ENCODE measurements around the gene SLC26A3.
A peak's percentile ranks its signal among the peaks of the same experiment; 100 is the strongest.
"Not testable (repeated sequence)": the region's sequence is repeated elsewhere in the genome, so short reads cannot be mapped to it uniquely, and the experiment has no call there.

Gene SLC26A3

GRCh38 chr7:107803009-107803610, at the start of gene SLC26A3:
SLC26A3 (minus strand) TSS chr7:107803223; CDS start chr7:107794509, 8,714 bp downstream.
- peak in 1 of 2 experiments; percentile 47 for DNase-seq

GRCh38 chr7:107850643-107851042, 47.6 kb upstream of the SLC26A3 start:
- DNase-seq, result no peak

DNA sequence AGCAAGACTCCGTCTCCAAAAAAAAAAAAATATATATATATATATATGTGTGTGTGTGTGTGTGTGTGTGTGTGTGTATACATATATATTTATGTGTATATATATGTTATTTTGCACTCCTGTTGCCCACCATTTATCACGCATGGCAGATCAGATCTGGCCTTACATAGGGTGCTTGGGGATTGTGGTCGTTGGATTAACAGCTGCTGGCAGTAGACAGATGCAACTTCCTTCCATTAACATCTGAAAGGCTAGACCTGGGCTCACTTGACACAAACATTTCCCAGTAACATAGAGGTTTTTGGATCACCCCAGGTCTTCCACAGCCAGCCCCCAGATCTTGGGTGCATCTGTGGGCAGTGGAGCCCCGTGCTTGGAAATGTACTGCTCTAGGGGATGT, 47.2 kb upstream of the SLC26A3 start:
- no peak for DNase-seq

- DNase-seq, result not testable (repeated sequence)
These were observed 45.2 kb upstream of the SLC26A3 start for GRCh38 chr7:107848211-107848610.

GRCh38 chr7:107847836-107848175, 44.8 kb upstream of the SLC26A3 start:
- DNase-seq, result not testable (repeated sequence)

GRCh38 chr7:107847168-107847835, 44.3 kb upstream of the SLC26A3 start:
- DNase-seq, result peak in 1 of 2 experiments; percentile 46

DNA sequence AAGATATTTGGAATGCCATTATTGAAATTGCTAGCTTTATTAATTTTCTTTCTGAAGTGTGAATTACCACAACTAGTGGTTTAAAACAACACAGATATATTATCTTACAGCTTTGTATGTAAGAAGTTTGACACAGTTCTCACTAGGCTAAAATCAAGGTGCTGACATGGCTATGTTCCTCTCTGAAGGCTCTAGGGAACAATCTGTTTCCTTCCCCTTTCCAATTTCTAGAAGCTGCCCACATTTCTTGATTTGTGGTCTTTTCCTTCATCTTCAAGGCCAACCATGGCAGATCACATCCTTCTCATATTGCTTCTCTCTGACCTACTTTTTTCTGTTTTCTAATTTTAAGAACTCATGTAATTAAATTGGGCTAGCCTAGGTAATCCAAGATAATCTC, 43.3 kb upstream of the SLC26A3 start:
- DNase-seq, result peak in 1 of 2 experiments; percentile 35

GRCh38 chr7:107843184-107843583, 40.2 kb upstream of the SLC26A3 start:
- DNase-seq, result no peak

GRCh38 chr7:107842213-107842612, 39.2 kb upstream of the SLC26A3 start:
- no peak for DNase-seq

GRCh38 chr7:107838816-107839565, 36.0 kb upstream of the SLC26A3 start:
- no peak for DNase-seq

DNA sequence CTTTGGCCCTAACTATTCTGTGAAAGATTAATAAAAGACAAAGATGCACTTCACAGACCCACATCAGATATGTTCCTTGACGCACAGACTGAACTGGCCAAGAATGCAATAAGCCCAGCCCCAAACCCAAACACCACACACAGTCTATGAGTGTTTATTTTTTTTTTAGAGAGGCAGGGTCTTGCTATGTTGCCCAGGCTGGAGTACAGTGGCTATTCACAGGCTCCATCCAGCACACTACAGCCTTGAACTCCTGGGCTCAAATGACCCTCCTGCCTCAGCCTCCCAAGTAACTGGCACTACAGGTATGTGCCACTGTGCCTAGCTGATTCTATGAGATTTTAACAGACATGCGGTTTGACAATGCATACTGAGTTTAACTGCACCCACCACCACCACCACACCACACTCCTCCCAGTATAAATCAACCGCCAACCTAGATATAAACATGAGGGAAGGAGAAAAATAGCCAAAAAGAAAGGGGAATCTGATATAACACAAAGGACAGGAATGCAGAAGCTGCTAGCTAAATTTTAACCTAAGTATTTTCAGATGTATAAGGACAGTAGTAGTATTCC, 35.1 kb upstream of the SLC26A3 start:
- DNase-seq, result no peak

DNA sequence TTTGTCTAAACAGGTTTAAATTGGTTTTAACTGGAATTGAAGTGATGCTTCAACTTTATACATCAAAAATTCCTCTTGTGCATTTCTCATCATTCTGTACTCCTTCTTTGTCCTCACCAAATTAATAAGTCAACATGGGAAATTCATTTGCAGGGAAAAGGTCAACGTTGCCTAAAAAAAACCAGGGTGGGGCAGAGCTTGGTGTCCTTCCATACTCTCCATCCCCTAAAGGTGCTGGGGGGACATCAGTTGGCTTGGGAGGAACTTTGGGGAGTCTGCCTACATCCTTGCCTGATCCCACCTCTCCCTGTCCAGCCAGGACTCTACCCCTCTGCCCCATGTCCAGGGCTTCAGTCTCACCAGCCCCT, 34.1 kb upstream of the SLC26A3 start:
- DNase-seq, result no peak

DNA sequence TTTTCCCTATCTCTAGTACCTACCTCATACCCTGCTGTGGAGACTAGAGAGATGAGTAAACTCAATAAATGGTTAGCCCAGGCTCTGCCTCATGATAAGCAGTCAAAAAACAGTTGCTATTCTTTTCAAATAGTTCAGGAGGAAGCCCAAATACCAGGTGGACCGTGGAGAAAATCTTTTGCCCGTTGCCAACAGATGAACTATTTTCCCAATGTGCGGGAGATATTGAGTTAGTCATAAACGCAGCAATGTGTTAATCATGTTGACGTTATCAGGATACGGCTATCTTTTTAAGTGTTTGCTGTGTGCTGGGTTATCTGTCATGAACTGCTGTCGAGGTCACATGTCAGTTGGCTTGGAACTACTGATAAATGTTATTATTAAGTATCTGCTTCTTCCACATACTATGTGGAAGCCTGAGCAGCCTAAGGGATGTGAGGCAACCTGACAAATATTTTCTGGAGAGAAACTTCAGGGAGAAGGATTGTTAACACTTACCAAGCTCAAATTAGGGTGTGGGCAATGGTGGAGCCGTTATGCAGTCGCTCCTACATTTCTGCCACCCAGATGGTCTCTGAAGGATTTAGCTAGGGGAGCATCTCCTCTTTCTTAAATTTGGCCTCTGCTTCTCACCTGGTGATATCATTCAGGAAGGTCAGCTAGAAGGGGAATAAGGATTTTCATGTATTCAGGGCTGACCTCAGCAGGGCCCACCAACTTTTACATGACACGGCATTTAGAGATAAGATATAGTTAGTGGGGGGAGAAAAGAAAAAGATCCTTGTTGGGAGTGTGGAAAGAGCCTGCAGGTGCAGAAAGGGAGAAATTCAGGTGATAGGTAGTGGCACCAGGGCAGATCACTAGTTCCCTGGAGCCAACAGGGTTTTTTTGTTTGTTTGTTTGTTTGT, 33.5 kb upstream of the SLC26A3 start:
- DNase-seq, result no peak

GRCh38 chr7:107834401-107834800, 31.4 kb upstream of the SLC26A3 start:
- no peak for DNase-seq

DNA sequence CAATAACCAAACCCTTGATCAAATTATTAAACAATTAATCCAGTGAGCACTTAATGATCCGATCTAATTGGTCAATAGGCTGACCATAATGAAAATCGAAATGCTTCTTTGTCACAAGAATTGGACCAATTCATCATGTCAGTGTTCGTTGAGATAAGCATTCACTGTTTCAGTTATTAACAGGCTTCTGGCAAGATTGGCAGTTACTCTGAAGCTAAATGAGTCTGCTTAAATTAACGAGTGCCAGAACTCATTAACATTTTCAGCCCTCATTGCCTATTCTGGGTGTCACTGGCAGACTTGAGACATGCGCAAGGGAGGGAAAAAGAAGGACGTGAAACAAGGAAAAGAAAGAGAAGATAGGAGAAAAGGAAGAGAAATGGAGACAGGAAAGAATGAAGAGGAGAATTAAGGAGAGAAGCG, 30.7 kb upstream of the SLC26A3 start:
- DNase-seq, result no peak

- no peak for DNase-seq
These were observed 27.4 kb upstream of the SLC26A3 start for GRCh38 chr7:107830420-107830819.

DNA sequence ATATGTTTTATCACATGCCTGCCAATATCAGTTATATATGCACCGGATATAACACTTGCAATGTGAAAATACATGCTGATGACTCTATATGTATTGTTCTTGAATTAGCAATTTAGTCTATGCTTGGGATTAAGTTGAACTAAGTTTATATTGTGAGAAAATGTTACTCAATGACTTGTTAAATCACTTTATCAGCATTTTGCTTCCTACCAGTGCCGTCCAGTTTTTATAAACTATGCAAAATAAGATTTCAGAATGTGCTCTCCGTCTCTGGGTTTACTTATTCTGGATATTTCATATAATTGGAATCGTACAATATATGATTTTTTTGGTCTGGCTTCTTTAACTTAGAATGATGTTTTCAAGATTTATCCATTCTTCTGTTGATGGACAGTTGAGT, 25.5 kb upstream of the SLC26A3 start:
- no peak for DNase-seq

DNA sequence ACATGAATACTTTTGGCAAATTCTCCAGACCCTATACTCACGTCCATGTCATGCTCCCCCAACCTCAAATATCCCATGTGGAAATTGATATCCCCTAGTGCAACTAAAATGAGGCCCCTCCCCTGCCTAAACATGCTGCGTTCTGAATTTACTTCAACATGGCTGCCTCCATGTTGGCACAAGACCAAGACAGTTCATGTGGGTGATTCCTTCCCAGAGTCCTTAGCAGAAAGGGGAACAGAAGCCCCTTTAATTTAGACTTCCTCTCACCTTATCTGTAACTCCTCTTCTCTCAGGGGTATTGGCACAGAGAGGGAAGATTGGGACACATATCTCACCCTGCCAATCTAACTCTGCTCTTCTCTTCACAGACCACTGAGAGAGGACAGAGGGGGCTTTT, 24.5 kb upstream of the SLC26A3 start:
- DNase-seq, result no peak

- DNase-seq, result no peak
These were observed 23.4 kb upstream of the SLC26A3 start for GRCh38 chr7:107826451-107826850.

DNA sequence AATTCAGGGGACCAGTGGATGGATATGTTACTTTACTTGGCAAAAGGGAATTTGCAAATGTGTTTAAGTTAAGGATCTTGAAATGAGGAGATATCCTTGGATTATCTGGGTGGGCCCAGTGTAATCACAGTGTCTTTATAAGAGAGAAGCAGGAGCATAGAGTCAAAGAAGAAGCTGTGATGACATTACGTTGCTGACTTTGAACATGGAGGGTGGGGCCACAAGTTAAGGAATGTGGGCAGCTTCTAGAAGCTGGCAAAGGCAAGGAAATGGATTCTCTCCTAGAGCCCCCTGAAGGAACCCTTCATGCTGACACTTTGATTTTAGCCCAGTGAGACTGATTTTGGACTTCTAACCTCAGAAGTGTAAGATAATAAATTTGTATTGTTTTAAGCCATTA, 21.8 kb upstream of the SLC26A3 start:
- DNase-seq, result no peak

DNA sequence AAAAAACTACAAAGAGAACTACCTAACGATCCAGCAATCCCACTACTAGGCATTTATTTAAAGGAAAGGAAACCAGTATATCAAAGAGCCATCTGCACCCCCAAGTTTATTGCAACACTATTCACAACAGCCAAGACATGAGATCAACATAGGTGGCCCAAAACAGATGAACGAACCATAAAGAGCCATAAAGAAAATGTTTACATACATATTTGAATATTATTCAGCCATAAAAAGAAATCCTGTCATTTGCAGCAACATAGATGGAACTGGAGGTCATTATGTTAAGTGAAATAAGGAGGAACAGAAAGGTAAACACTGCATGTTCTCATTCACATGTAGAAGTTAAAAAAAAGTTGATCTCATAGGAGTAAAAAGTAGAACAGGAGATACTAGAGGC, 15.6 kb upstream of the SLC26A3 start:
- no peak for DNase-seq

DNA sequence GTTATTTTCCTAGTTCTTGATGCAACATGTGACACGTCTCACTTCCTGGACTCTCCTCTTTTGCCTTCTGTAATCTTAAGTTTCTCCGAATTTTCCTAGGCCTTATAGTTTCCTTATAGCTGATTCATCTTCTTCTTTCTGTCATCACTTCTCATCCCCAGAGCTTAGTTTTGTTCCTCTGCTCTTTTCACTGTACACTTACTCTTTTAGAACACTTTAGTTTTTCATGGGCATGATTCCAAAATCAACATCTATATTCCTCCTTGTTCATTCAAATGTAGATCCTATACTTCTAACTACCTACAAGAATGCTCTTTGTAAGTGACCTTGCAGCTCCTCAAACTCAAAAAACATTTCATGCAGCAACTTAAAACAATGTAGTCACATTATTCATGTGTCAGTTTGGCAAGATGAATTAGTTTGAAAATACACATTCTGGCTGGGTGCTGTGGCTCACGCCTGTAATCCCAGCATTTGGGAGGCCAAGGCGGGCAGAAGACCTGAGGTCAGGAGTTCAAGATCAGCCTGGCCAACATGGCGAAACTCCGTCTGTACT, 13.1 kb upstream of the SLC26A3 start:
- no peak for DNase-seq
